WERI-Rb-1 (cell line): ENCODE results near the gene PREX1.

Source experiments
- DNase-seq: peaks from one replicate; pipeline ENCODE4 v3.0.0-alpha.2; 2020
- H3K27ac ChIP-seq: fragments of 250-450 bp; sonication (Bioruptor Pico); 2 replicates; pipeline ENCODE4 v1.5.1; 2020; ENCODE audit warnings: mild to moderate bottlenecking, moderate library complexity
- H3K27me3 ChIP-seq: fragments of 250-450 bp; sonication (Bioruptor Pico); 2 replicates; pipeline ENCODE4 v1.5.1; 2021; ENCODE audit warnings: mild to moderate bottlenecking, low read depth, moderate library complexity; ENCODE audit not compliant: insufficient read depth, severe bottlenecking
- H3K36me3 ChIP-seq: fragments of 250-450 bp; sonication (Bioruptor Pico); 2 replicates; pipeline ENCODE4 v1.5.1; 2020; ENCODE audit warnings: mild to moderate bottlenecking, moderate library complexity
- H3K4me3 ChIP-seq: 2 replicates; pipeline ENCODE4 v1.5.1; 2011; ENCODE audit warnings: low read depth, mild to moderate bottlenecking, control low read depth, low read length
- H3K9me3 ChIP-seq: fragments of 250-450 bp; sonication (Bioruptor Pico); 2 replicates; pipeline ENCODE4 v1.5.1; 2021; ENCODE audit warnings: mild to moderate bottlenecking, moderate library complexity; ENCODE audit not compliant: severe bottlenecking
- CTCF ChIP-seq: IDR thresholded peaks from 2 replicates; pipeline ENCODE4 v1.5.1; 2011; ENCODE audit warnings: low read depth, mild to moderate bottlenecking, control low read depth, inconsistent platforms, low read length

PREX1 gene

GRCh38 chr20:48736231-48736630, 91.6 kb downstream of the PREX1 start:
- DNase-seq = no peak
- Histone ChIP-seq H3K27me3 (no peaks in the 10 kb centered on the region), H3K4me3 (no peak overlapping the region), H3K27ac (no peak overlapping the region), H3K36me3 (peaks cover 31% of the 10 kb centered on the region), H3K9me3 (no peaks in the 10 kb centered on the region)
- no peak for TF ChIP-seq CTCF

GRCh38 chr20:48735112-48735511, 92.7 kb downstream of the PREX1 start:
- no peak for DNase-seq
- no peak for TF ChIP-seq CTCF
- Histone ChIP-seq H3K4me3 (no peak overlapping the region), H3K36me3 (peaks cover 33% of the 10 kb centered on the region), H3K27me3 (no peaks in the 10 kb centered on the region), H3K9me3 (no peaks in the 10 kb centered on the region), H3K27ac (no peak overlapping the region)

GRCh38 chr20:48734104-48734749, 93.6 kb downstream of the PREX1 start:
- Histone ChIP-seq H3K27ac (no peak overlapping the region), H3K27me3 (no peaks in the 10 kb centered on the region), H3K36me3 (peaks cover 34% of the 10 kb centered on the region), H3K4me3 (no peak overlapping the region), H3K9me3 (no peaks in the 10 kb centered on the region)
- no peak for TF ChIP-seq CTCF
- no peak for DNase-seq

GRCh38 chr20:48733296-48733790, 94.5 kb downstream of the PREX1 start:
- Histone ChIP-seq H3K4me3 (no peak overlapping the region), H3K9me3 (no peaks in the 10 kb centered on the region), H3K27ac (no peak overlapping the region), H3K36me3 (peaks cover 39% of the 10 kb centered on the region), H3K27me3 (no peaks in the 10 kb centered on the region)
- TF ChIP-seq CTCF = no peak
- DNase-seq = no peak

- TF ChIP-seq CTCF = no peak
- H3K27ac ChIP-seq = no peak overlapping the region
- no peaks in the 10 kb centered on the region for H3K27me3 ChIP-seq
- no peaks in the 10 kb centered on the region for H3K9me3 ChIP-seq
- DNase-seq = no peak
- H3K36me3 ChIP-seq = peaks cover 42% of the 10 kb centered on the region
- no peak overlapping the region for H3K4me3 ChIP-seq
Measured at GRCh38 chr20:48732081-48732829, 95.5 kb downstream of the PREX1 start.

GRCh38 chr20:48731536-48731935, 96.3 kb downstream of the PREX1 start:
- peaks cover 42% of the 10 kb centered on the region for H3K36me3 ChIP-seq
- no peak overlapping the region for H3K27ac ChIP-seq
- no peaks in the 10 kb centered on the region for H3K9me3 ChIP-seq
- H3K27me3 ChIP-seq = no peaks in the 10 kb centered on the region
- DNase-seq = no peak
- TF ChIP-seq CTCF = no peak
- no peak overlapping the region for H3K4me3 ChIP-seq
